ENCODE results near the gene MVP.
"Not testable (repeated sequence)": the region's sequence is repeated elsewhere in the genome, so short reads cannot be mapped to it uniquely, and the experiment has no call there.

MVP gene

GRCh38 chr16:29813644-29814562 is 6.4 kb upstream of the MVP start:
- in situ Hi-C loops (cut with HindIII; ENCODE audit: low sequenced_read_pairs), result no loop called here

GRCh38 chr16:29814592-29814991 is 5.7 kb upstream of the MVP start:
- in situ Hi-C loops (cut with HindIII; ENCODE audit: low sequenced_read_pairs), result no loop called here

- in situ Hi-C loops (cut with HindIII; ENCODE audit: low sequenced_read_pairs), result no loop called here
Measured at GRCh38 chr16:29815032-29815721, 5.1 kb upstream of the MVP start.

GRCh38 chr16:29815793-29816693 is 4.2 kb upstream of the MVP start, which contains the start of gene PAGR1:
Gene PAGR1, plus strand, starts transcription at chr16:29816152. Its CDS starts 374 bp downstream, at chr16:29816526.
- in situ Hi-C loops (cut with HindIII; ENCODE audit: low sequenced_read_pairs), result no loop called here

- in situ Hi-C loops (cut with HindIII; ENCODE audit: low sequenced_read_pairs), result no loop called here
Measured at GRCh38 chr16:29816694-29817441, 3.4 kb upstream of the MVP start.

- in situ Hi-C loops (cut with HindIII; ENCODE audit: low sequenced_read_pairs), result no loop called here
Measured at GRCh38 chr16:29818082-29818481, 2.2 kb upstream of the MVP start.

- in situ Hi-C loops (cut with HindIII; ENCODE audit: low sequenced_read_pairs), result no loop called here
Measured at GRCh38 chr16:29819506-29819905, 756 bp upstream of the MVP start.

GRCh38 chr16:29820730-29821642 is 724 bp downstream of the MVP start:
- in situ Hi-C loops (cut with HindIII; ENCODE audit: low sequenced_read_pairs), result no loop called here

GRCh38 chr16:29821643-29822115 is 1.4 kb downstream of the MVP start:
- in situ Hi-C loops (cut with HindIII; ENCODE audit: low sequenced_read_pairs), result no loop called here

- in situ Hi-C loops (cut with HindIII; ENCODE audit: low sequenced_read_pairs), result loop anchor here (5.0 kb wide), 1 partner anchor 38 kb away; the partner anchor contains the start of gene CDIPT
Measured at GRCh38 chr16:29824589-29825144, 4.4 kb downstream of the MVP start.

GRCh38 chr16:29825145-29826044 is 5.1 kb downstream of the MVP start:
- in situ Hi-C loops (cut with HindIII; ENCODE audit: low sequenced_read_pairs), result loop anchor here (5.0 kb wide), 1 partner anchor 37 kb away; the partner anchor contains the start of gene CDIPT

GRCh38 chr16:29826342-29826695 is 6.1 kb downstream of the MVP start:
- in situ Hi-C loops (cut with HindIII; ENCODE audit: low sequenced_read_pairs), result loop anchor here (5.0 kb wide), 1 partner anchor 36 kb away; the partner anchor contains the start of gene CDIPT

GRCh38 chr16:29830774-29831173 is 10.5 kb downstream of the MVP start:
- in situ Hi-C loops (cut with HindIII; ENCODE audit: low sequenced_read_pairs), result no loop called here

GRCh38 chr16:29831490-29831889 is 11.2 kb downstream of the MVP start:
- in situ Hi-C loops (cut with HindIII; ENCODE audit: low sequenced_read_pairs), result no loop called here

- in situ Hi-C loops (cut with HindIII; ENCODE audit: low sequenced_read_pairs), result not testable (repeated sequence)
Measured at GRCh38 chr16:29833219-29833618, 13.0 kb downstream of the MVP start.

- in situ Hi-C loops (cut with HindIII; ENCODE audit: low sequenced_read_pairs), result no loop called here
Measured at GRCh38 chr16:29834079-29834478, 13.8 kb downstream of the MVP start.

GRCh38 chr16:29835926-29836325 is 15.7 kb downstream of the MVP start:
- in situ Hi-C loops (cut with HindIII; ENCODE audit: low sequenced_read_pairs), result no loop called here

GRCh38 chr16:29836623-29837022 is 16.4 kb downstream of the MVP start:
- in situ Hi-C loops (cut with HindIII; ENCODE audit: low sequenced_read_pairs), result no loop called here
